Measurements from ENCODE around the gene SLC12A5.

Gene SLC12A5

DNA sequence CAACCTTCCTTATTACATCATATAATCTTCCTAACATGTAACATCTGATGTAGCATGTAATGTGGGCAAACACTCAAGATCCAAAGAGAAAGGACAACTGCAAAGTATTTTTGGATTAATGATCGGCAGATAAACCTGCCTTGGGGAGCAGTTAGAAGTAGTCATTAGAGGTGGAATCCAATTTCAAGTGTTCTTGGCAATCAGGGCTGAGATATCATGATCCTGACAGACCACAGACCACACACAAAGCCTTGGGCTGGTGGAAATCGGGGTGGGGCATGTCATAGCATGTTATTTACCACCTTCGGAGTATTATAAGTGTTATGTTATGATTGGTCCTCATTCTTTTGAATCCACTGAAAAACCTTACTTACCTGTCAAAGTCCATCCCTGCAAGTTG, 44.4 kb downstream of the SLC12A5 start:
- peaks cover 0 to 22% (median 0%) of the 10 kb centered on the region in 10 experiments; a peak in 6 of 20 replicates for H3K4me1 ChIP-seq
- H4K20me1 ChIP-seq = peaks cover 75 to 100% (median 97%) of the 10 kb centered on the region in 11 experiments; a peak in 21 of 22 replicates
- no peaks in the 10 kb centered on the region for H3K27me3 ChIP-seq
- no peak for TF ChIP-seq Cebpa-rat (IDR thresholded peaks at IDR 0.05)
- H3K36me3 ChIP-seq = peaks cover 68 to 97% (median 85%) of the 10 kb centered on the region in 11 experiments
- H3K9ac ChIP-seq = no peak overlapping the region
- no peak overlapping the region for H3K4me2 ChIP-seq
- H3K27ac ChIP-seq = no peak overlapping the region
- H3K4me3 ChIP-seq = no peak overlapping the region
- no peaks in the 10 kb centered on the region for H3K9me3 ChIP-seq (replicated peaks in 1 of 11)

- no peak for TF ChIP-seq Cebpa-rat (IDR thresholded peaks at IDR 0.05)
- H4K20me1 ChIP-seq = peaks cover 78 to 100% (median 98%) of the 10 kb centered on the region in 11 experiments; a peak in 21 of 22 replicates
- H3K27ac ChIP-seq = no peak overlapping the region
- peaks cover 68 to 97% (median 85%) of the 10 kb centered on the region in 11 experiments for H3K36me3 ChIP-seq
- H3K4me2 ChIP-seq = no peak overlapping the region
- H3K4me3 ChIP-seq = no peak overlapping the region
- peaks cover 0 to 22% (median 0%) of the 10 kb centered on the region in 10 experiments; a peak in 6 of 20 replicates for H3K4me1 ChIP-seq
- H3K9ac ChIP-seq = no peak overlapping the region
- H3K9me3 ChIP-seq (replicated peaks in 1 of 11) = no peaks in the 10 kb centered on the region
- no peaks in the 10 kb centered on the region for H3K27me3 ChIP-seq
Observed at GRCh38 chr20:46074006-46074405, 45.0 kb downstream of the SLC12A5 start.

- H3K36me3 ChIP-seq = peaks cover 66 to 86% (median 76%) of the 10 kb centered on the region in 11 experiments
- H4K20me1 ChIP-seq = peaks cover 90 to 100% (median 100%) of the 10 kb centered on the region in 11 experiments
Observed at GRCh38 chr20:46076806-46077205, 47.8 kb downstream of the SLC12A5 start.

GRCh38 chr20:46077642-46078305, 48.8 kb downstream of the SLC12A5 start:
- H4K20me1 ChIP-seq = peaks cover 91 to 100% (median 100%) of the 10 kb centered on the region in 11 experiments

More at GRCh38 chr20:46076806-46077205, 47.8 kb downstream of the SLC12A5 start:
- no peaks in the 10 kb centered on the region for H3K9me3 ChIP-seq (replicated peaks in 1 of 11)
- H3K27ac ChIP-seq = no peak overlapping the region
- no peaks in the 10 kb centered on the region for H3K27me3 ChIP-seq
- H3K4me3 ChIP-seq = no peak overlapping the region
- H3K4me1 ChIP-seq = peaks cover 0 to 9% (median 0%) of the 10 kb centered on the region in 10 experiments; a peak in 6 of 20 replicates
- TF ChIP-seq Cebpa-rat (IDR thresholded peaks at IDR 0.05) = no peak
- H3K9ac ChIP-seq = no peak overlapping the region
- no peak overlapping the region for H3K4me2 ChIP-seq

DNA sequence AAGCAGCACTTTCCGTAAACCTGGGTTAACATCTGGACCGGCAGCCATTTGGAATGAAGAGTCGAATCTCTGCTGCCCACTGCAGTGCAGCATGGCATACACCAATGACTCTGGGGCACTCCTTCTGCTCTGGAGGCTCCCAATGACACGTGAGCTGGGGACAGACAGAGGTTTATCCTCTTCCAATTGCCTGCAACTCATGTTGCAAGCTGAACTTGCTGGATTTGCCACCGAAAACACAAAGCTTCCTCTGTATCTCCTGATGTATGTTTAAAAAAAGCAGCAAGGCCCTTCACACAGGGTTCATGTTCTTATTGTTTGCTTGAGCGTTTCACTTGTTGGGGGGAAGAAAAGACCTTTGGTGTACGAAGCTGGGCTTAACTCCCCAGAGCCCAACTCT, 49.9 kb downstream of the SLC12A5 start:
- no peak overlapping the region for H3K27ac ChIP-seq
- no peak overlapping the region for H3K4me2 ChIP-seq
- TF ChIP-seq Cebpa-rat (IDR thresholded peaks at IDR 0.05) = no peak
- H3K9ac ChIP-seq = no peak overlapping the region
- no peaks in the 10 kb centered on the region for H3K27me3 ChIP-seq
- H3K36me3 ChIP-seq = peaks cover 58 to 70% (median 62%) of the 10 kb centered on the region in 11 experiments
- H3K4me3 ChIP-seq = no peak overlapping the region
- H3K4me1 ChIP-seq = peaks cover 0 to 29% (median 7%) of the 10 kb centered on the region in 10 experiments; a peak in 9 of 20 replicates
- peaks cover 97 to 100% (median 100%) of the 10 kb centered on the region in 11 experiments for H4K20me1 ChIP-seq
- H3K9me3 ChIP-seq (replicated peaks in 1 of 11) = no peaks in the 10 kb centered on the region

More at GRCh38 chr20:46077642-46078305, 48.8 kb downstream of the SLC12A5 start:
- Histone ChIP-seq H3K36me3 (peaks cover 66 to 77% (median 72%) of the 10 kb centered on the region in 11 experiments), H3K4me3 (no peak overlapping the region), H3K9ac (no peak overlapping the region), H3K9me3 (replicated peaks in 1 of 11) (no peaks in the 10 kb centered on the region), H3K27me3 (no peaks in the 10 kb centered on the region), H3K27ac (no peak overlapping the region), H3K4me2 (no peak overlapping the region), H3K4me1 (peaks cover 0 to 17% (median 2%) of the 10 kb centered on the region in 10 experiments; a peak in 7 of 20 replicates)
- no peak for TF ChIP-seq Cebpa-rat (IDR thresholded peaks at IDR 0.05)

DNA sequence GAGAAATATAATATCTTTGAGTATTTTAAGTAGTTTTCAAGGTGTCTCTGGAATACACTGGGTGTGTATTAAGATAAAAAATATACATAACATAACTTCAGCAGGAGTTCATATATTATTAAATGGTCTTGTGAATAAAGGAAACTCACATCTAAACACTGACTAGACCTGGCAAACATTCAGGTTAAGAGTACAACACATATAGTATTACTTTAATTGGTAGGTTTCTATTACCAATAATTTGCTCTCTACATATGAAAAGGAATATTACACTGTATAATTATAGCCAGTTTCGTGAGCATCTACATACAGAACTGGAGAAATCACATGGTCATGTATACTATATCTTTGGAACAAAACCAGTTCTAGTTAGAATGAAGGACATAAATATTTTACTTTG, 52.1 kb downstream of the SLC12A5 start:
- Histone ChIP-seq H3K36me3 (peaks cover 37 to 61% (median 47%) of the 10 kb centered on the region in 11 experiments), H3K27me3 (no peaks in the 10 kb centered on the region), H3K9ac (no peak overlapping the region), H3K4me2 (no peak overlapping the region), H3K4me3 (no peak overlapping the region), H4K20me1 (peaks cover 98 to 100% (median 100%) of the 10 kb centered on the region in 11 experiments), H3K27ac (no peak overlapping the region), H3K4me1 (peaks cover 3 to 50% (median 23%) of the 10 kb centered on the region in 10 experiments; a peak in 17 of 20 replicates), H3K9me3 (replicated peaks in 1 of 11) (no peaks in the 10 kb centered on the region)
- no peak for TF ChIP-seq Cebpa-rat (IDR thresholded peaks at IDR 0.05)

GRCh38 chr20:46083101-46083500, 54.1 kb downstream of the SLC12A5 start:
- H4K20me1 ChIP-seq = peaks cover 99 to 100% (median 100%) of the 10 kb centered on the region in 11 experiments
- no peak for TF ChIP-seq Cebpa-rat (IDR thresholded peaks at IDR 0.05)
- no peak overlapping the region for H3K27ac ChIP-seq
- H3K27me3 ChIP-seq = no peaks in the 10 kb centered on the region
- peaks cover 18 to 41% (median 28%) of the 10 kb centered on the region in 11 experiments for H3K36me3 ChIP-seq
- no peaks in the 10 kb centered on the region for H3K9me3 ChIP-seq (replicated peaks in 1 of 11)
- peaks cover 20 to 70% (median 42%) of the 10 kb centered on the region in 10 experiments for H3K4me1 ChIP-seq
- H3K4me2 ChIP-seq = peak overlapping the region in 5 of 11 experiments; percentile 2 to 83 (median 65); a peak in 9 of 22 replicates
- peak overlapping the region in 1 of 11 experiments; percentile 10; a peak in 1 of 22 replicates for H3K9ac ChIP-seq
- no peak overlapping the region for H3K4me3 ChIP-seq

DNA sequence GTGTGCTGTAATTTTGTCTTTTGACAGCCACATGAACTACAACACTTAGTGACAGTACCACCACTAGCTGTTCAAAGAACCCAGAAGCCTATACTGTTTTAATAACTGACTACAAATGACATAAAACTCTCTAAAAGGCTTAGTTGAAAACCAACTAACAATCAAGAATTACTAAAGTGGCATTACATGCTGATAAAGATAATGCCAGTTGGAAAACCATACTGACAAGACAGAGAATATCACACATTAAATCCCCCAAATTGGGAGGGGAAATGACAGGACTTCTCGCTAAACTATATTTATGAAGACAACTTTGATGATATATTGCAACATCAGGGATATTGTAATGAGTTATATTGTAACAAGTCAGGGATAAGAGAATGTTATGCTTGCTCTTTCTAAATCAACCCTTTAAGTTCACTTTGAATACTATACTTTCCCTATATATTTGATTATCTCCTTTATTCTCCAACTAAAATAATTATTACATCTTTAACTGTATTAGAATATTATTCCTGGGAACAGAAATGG, 54.6 kb downstream of the SLC12A5 start:
- H3K4me2 ChIP-seq = peak overlapping the region in 5 of 11 experiments; percentile 2 to 83 (median 65); a peak in 9 of 22 replicates
- TF ChIP-seq Cebpa-rat (IDR thresholded peaks at IDR 0.05) = no peak

GRCh38 chr20:46084805-46085178, 55.8 kb downstream of the SLC12A5 start:
- H3K9me3 ChIP-seq (replicated peaks in 1 of 11) = no peaks in the 10 kb centered on the region
- no peak overlapping the region for H3K9ac ChIP-seq
- peaks cover 93 to 98% (median 97%) of the 10 kb centered on the region in 11 experiments for H4K20me1 ChIP-seq
- no peaks in the 10 kb centered on the region for H3K27me3 ChIP-seq
- H3K27ac ChIP-seq = no peak overlapping the region
- H3K4me3 ChIP-seq = no peak overlapping the region
- peaks cover under 1 to 24% (median 11%) of the 10 kb centered on the region in 11 experiments; a peak in 16 of 22 replicates for H3K36me3 ChIP-seq
- peaks cover 26 to 76% (median 47%) of the 10 kb centered on the region in 10 experiments for H3K4me1 ChIP-seq
- peak overlapping the region in 4 of 11 experiments; percentile 8 to 93 (median 90); a peak in 6 of 22 replicates for H3K4me2 ChIP-seq
- no peak for TF ChIP-seq Cebpa-rat (IDR thresholded peaks at IDR 0.05)

More for the DNA sequence above, 54.6 kb downstream of the SLC12A5 start:
- Histone ChIP-seq H4K20me1 (peaks cover 99 to 100% (median 100%) of the 10 kb centered on the region in 11 experiments), H3K9me3 (replicated peaks in 1 of 11) (no peaks in the 10 kb centered on the region), H3K4me1 (peaks cover 25 to 75% (median 47%) of the 10 kb centered on the region in 10 experiments), H3K4me3 (no peak overlapping the region), H3K36me3 (peaks cover 13 to 36% (median 23%) of the 10 kb centered on the region in 11 experiments), H3K27me3 (no peaks in the 10 kb centered on the region), H3K9ac (peak overlapping the region in 1 of 11 experiments; percentile 10; a peak in 1 of 22 replicates), H3K27ac (no peak overlapping the region)
